Neural cell (in vitro differentiated cells): ENCODE measurements around the gene POLK. TPM values are rescaled to one million over a fixed set of nuclear protein-coding genes. Genes with fewer than 3 reads are reported as not detected.

Source experiments
- H2AFZ ChIP-seq: fragments of 200-600, 300-800 bp; sonication (generic), shearing (Covaris generic); 2 replicates; pipeline ENCODE4 v1.6.0; 2014; ENCODE audit warnings: low read depth, mild to moderate bottlenecking, antibody characterized with exemption, low read length, moderate library complexity
- H3F3A ChIP-seq: fragments of 200-600 bp; shearing (Covaris generic); 2 replicates; pipeline ENCODE4 v1.6.1; 2016; ENCODE audit warnings: mild to moderate bottlenecking, moderate library complexity, mixed read lengths, antibody characterized with exemption, low read length; ENCODE audit not compliant: insufficient read depth, poor library complexity, severe bottlenecking
- H3K27ac ChIP-seq: fragments of 200-600, 300-800 bp; sonication (generic), shearing (Covaris generic); 2 replicates; pipeline ENCODE4 v1.5.1; 2014; ENCODE audit warnings: mild to moderate bottlenecking, low read length, moderate library complexity
- H3K27me3 ChIP-seq: fragments of 300-800, 200-600 bp; sonication (generic), shearing (Covaris generic); 2 replicates; pipeline ENCODE4 v1.6.0; 2014; ENCODE audit warnings: mild to moderate bottlenecking, low read depth, low read length, moderate library complexity; ENCODE audit not compliant: insufficient read depth
- H3K36me3 ChIP-seq: fragments of 300-800, 200-600 bp; sonication (generic), shearing (Covaris generic); 2 replicates; pipeline ENCODE4 v1.5.1; 2014; ENCODE audit warnings: mild to moderate bottlenecking, antibody characterized with exemption, low read length, moderate library complexity; ENCODE audit not compliant: insufficient read depth
- H3K4me2 ChIP-seq: fragments of 300-800, 200-600 bp; sonication (generic), shearing (Covaris generic); 2 replicates; pipeline ENCODE4 v1.6.0; 2014; ENCODE audit warnings: mild to moderate bottlenecking, low read length
- H3K4me3 ChIP-seq: fragments of 300-800, 200-600 bp; sonication (generic), shearing (Covaris generic); 2 replicates; pipeline ENCODE4 v1.5.1; 2014; ENCODE audit warnings: mild to moderate bottlenecking, low read length, moderate library complexity
- H3K79me2 ChIP-seq: fragments of 200-600 bp; shearing (Covaris generic); replicated peaks from 2 replicates; pipeline ENCODE4 v1.6.0; 2014; ENCODE audit warnings: mild to moderate bottlenecking, low read length, moderate library complexity; ENCODE audit not compliant: insufficient read depth
- H3K9ac ChIP-seq: fragments of 300-800, 200-600 bp; sonication (generic), shearing (Covaris generic); 2 replicates; pipeline ENCODE4 v1.6.1; 2016; ENCODE audit warnings: mild to moderate bottlenecking, low read length, mixed read lengths
- H3K9me2 ChIP-seq: fragments of 200-600 bp; shearing (Covaris generic); 2 replicates; pipeline ENCODE4 v1.6.1; 2016; ENCODE audit warnings: mild to moderate bottlenecking, low read length, mixed read lengths; ENCODE audit not compliant: insufficient read depth
- H3K9me3 ChIP-seq: fragments of 200-600, 300-800 bp; sonication (generic), shearing (Covaris generic); 2 replicates; pipeline ENCODE4 v1.6.1; 2016; ENCODE audit warnings: mild to moderate bottlenecking, mixed run types, low read length, moderate library complexity, mixed read lengths
- H4K20me1 ChIP-seq: fragments of 200-600 bp; shearing (Covaris generic); 2 replicates; pipeline ENCODE4 v1.6.1; 2016; ENCODE audit warnings: mild to moderate bottlenecking, mixed run types; ENCODE audit not compliant: insufficient read depth
- CTCF ChIP-seq: fragments of 450-650 bp; IDR thresholded peaks from 2 replicates; pipeline ENCODE4 v1.5.1; 2014; ENCODE audit warnings: antibody characterized with exemption, mild to moderate bottlenecking, moderate library complexity; ENCODE audit not compliant: poor library complexity, severe bottlenecking
- EP300 ChIP-seq: fragments of 450-650 bp; conservative IDR thresholded peaks from 2 replicates; pipeline ENCODE4 v1.6.1; 2014; ENCODE audit warnings: antibody characterized with exemption, mild to moderate bottlenecking, moderate library complexity; ENCODE audit not compliant: poor library complexity, severe bottlenecking
- EZH2 ChIP-seq: fragments of 200-600, 300-800 bp; shearing (Covaris generic), sonication (generic); IDR thresholded peaks from 2 replicates; pipeline ENCODE4 v1.6.1; 2014; ENCODE audit warnings: antibody characterized with exemption, low read length, borderline replicate concordance, mild to moderate bottlenecking; ENCODE audit not compliant: insufficient read depth, poor library complexity, severe bottlenecking
- MXI1 ChIP-seq: fragments of 450-650 bp; conservative IDR thresholded peaks from 2 replicates; pipeline ENCODE4 v1.6.1; 2014; ENCODE audit warnings: antibody characterized with exemption, mild to moderate bottlenecking; ENCODE audit not compliant: poor library complexity, severe bottlenecking
- POLR2AphosphoS5 ChIP-seq: IDR thresholded peaks from 2 replicates; pipeline ENCODE4 v1.6.1; 2012
- RAD21 ChIP-seq: fragments of 450-650 bp; conservative IDR thresholded peaks from 2 replicates; pipeline ENCODE4 v1.6.1; 2014; ENCODE audit warnings: antibody characterized with exemption, mild to moderate bottlenecking, moderate library complexity
- REST ChIP-seq: IDR thresholded peaks from 2 replicates; pipeline ENCODE4 v1.6.1; 2012; ENCODE audit warnings: borderline replicate concordance
- SMC3 ChIP-seq: fragments of 450-650 bp; conservative IDR thresholded peaks from 2 replicates; pipeline ENCODE4 v1.6.1; 2014; ENCODE audit warnings: antibody characterized with exemption, mild to moderate bottlenecking, moderate library complexity; ENCODE audit not compliant: poor library complexity
- TAF1 ChIP-seq: IDR thresholded peaks from 2 replicates; pipeline ENCODE4 v1.6.1; 2012; ENCODE audit warnings: low read depth
- polyA plus RNA-seq: library from polyadenylated mRNA; depleted of rRNA; stranded (reverse); fragments of >200 nt; gene quantifications from 2 replicates; pipeline ENCODE4 v1.2.3, GENCODE V29; 2014

The POLK gene
- polyA plus RNA-seq, 1 donor from 2014 or later: 36.4 TPM

- no peak overlapping the region for H3K27ac ChIP-seq
- no peak overlapping the region for H3K9ac ChIP-seq
- H3K9me2 ChIP-seq: no peaks in the 10 kb centered on the region
- no peaks in the 10 kb centered on the region for H3K27me3 ChIP-seq
- no peaks in the 10 kb centered on the region for H3K79me2 ChIP-seq
- no peaks in the 10 kb centered on the region for H3K9me3 ChIP-seq
- no peak overlapping the region for H2AFZ ChIP-seq
- H3F3A ChIP-seq: no peaks in the 10 kb centered on the region
- no peaks in the 10 kb centered on the region for H4K20me1 ChIP-seq
- no peak overlapping the region for H3K4me2 ChIP-seq
- no peak overlapping the region for H3K4me3 ChIP-seq
- H3K36me3 ChIP-seq: peaks cover 5% of the 10 kb centered on the region
- TF ChIP-seq TAF1 (no peak), EP300 (no peak), RAD21 (no peak), REST (no peak), POLR2AphosphoS5 (no peak), CTCF (no peak), MXI1 (no peak), EZH2 (no peak), SMC3 (no peak)
These were observed 89.9 kb downstream of the POLK start for GRCh38 chr5:75601567-75601966.

GRCh38 chr5:75601996-75602395 lies 90.3 kb downstream of the POLK start:
- Histone ChIP-seq H3F3A (no peaks in the 10 kb centered on the region), H2AFZ (no peak overlapping the region), H3K9me2 (no peaks in the 10 kb centered on the region), H3K4me2 (no peak overlapping the region), H4K20me1 (no peaks in the 10 kb centered on the region), H3K9me3 (no peaks in the 10 kb centered on the region), H3K9ac (no peak overlapping the region), H3K79me2 (no peaks in the 10 kb centered on the region), H3K36me3 (peaks cover 5% of the 10 kb centered on the region), H3K27me3 (no peaks in the 10 kb centered on the region), H3K4me3 (no peak overlapping the region), H3K27ac (no peak overlapping the region)
- TF ChIP-seq CTCF: no peak
- no peak for TF ChIP-seq POLR2AphosphoS5
- TF ChIP-seq MXI1: no peak
- TF ChIP-seq SMC3: no peak
- no peak for TF ChIP-seq EP300
- no peak for TF ChIP-seq RAD21
- TF ChIP-seq TAF1: no peak
- no peak for TF ChIP-seq EZH2
- TF ChIP-seq REST: no peak
